Right atrium auricular region (tissue), 2 donors: Measurements from ENCODE around the gene PSMB5. TPM values are rescaled to one million over a fixed set of nuclear protein-coding genes. Genes with fewer than 3 reads are reported as not detected.

Source experiments
- DNase-seq: peaks from one replicate; pipeline ENCODE4 v3.0.0-alpha.2; 2019; ENCODE audit warnings: low spot score
- H3K27ac ChIP-seq, 2 donors: fragments of 200-600 bp; sonication (generic); 1 replicate in 1 of 2; 2 replicates in 1 of 2; pipeline ENCODE4 v1.5.1; 2016 to 2019
- H3K27me3 ChIP-seq, 2 donors: fragments of 200-600 bp; sonication (generic); one replicate each; pipeline versions ENCODE4 v1.5.1 to v1.6.0; 2017 to 2019
- H3K36me3 ChIP-seq: fragments of 200-600 bp; sonication (generic); one replicate; pipeline ENCODE4 v1.5.1; 2016
- H3K4me1 ChIP-seq, 2 donors: fragments of 200-600 bp; sonication (generic); one replicate each; pipeline versions ENCODE4 v1.5.1 to v1.6.0; 2017 to 2019
- H3K4me3 ChIP-seq, 2 donors: fragments of 200-600 bp; sonication (generic); 1 replicate in 1 of 2; 2 replicates in 1 of 2; pipeline ENCODE4 v1.5.1; 2017 to 2019; ENCODE audit warnings: mild to moderate bottlenecking in 1 of 2, moderate library complexity in 1 of 2
- H3K9me3 ChIP-seq, 2 donors: fragments of 200-600 bp; sonication (generic); one replicate each; pipeline ENCODE4 v1.5.1; 2019
- CTCF ChIP-seq, 2 donors: fragments of 200-600 bp; sonication (generic); IDR thresholded peaks; one replicate each; pipeline ENCODE4 v1.5.1; 2019; ENCODE audit warnings: antibody characterized with exemption in 2 of 2
- total RNA-seq, 2 donors: library from RNA; depleted of rRNA; stranded (reverse); fragments of >200 nt; gene quantifications; one replicate each; pipeline ENCODE4 v1.1.0, GENCODE V29; 2016

Gene PSMB5
- total RNA-seq, 2 donors from 2014 or later: 105 to 122 TPM

GRCh38 chr14:23069413-23069806, 34.7 kb upstream of the PSMB5 start:
- DNase-seq: no peak
- Histone ChIP-seq H3K4me3 (no peak overlapping the region), H3K36me3 (peaks cover 64% of the 10 kb centered on the region), H3K4me1 (peaks cover 0 to 35% of the 10 kb centered on the region in 2 donors), H3K27me3 (no peaks in the 10 kb centered on the region), H3K9me3 (no peaks in the 10 kb centered on the region), H3K27ac (no peak overlapping the region)
- TF ChIP-seq CTCF (IDR thresholded peaks at IDR 0.05): no peak

GRCh38 chr14:23068789-23069412, 34.2 kb upstream of the PSMB5 start:
- peak; percentile 94 to 98 for TF ChIP-seq CTCF (IDR thresholded peaks at IDR 0.05)
- Histone ChIP-seq H3K9me3 (no peaks in the 10 kb centered on the region), H3K4me3 (no peak overlapping the region), H3K36me3 (peaks cover 64% of the 10 kb centered on the region), H3K27ac (no peak overlapping the region), H3K4me1 (peaks cover 0 to 35% of the 10 kb centered on the region in 2 donors), H3K27me3 (no peaks in the 10 kb centered on the region)
- DNase-seq: peak; percentile 87

- Histone ChIP-seq H3K36me3 (peaks cover 64% of the 10 kb centered on the region), H3K4me3 (no peak overlapping the region), H3K27ac (no peak overlapping the region), H3K27me3 (no peaks in the 10 kb centered on the region), H3K9me3 (no peaks in the 10 kb centered on the region), H3K4me1 (peaks cover 0 to 34% of the 10 kb centered on the region in 2 donors)
- no peak for TF ChIP-seq CTCF (IDR thresholded peaks at IDR 0.05)
- no peak for DNase-seq
Observed at GRCh38 chr14:23067847-23068788, 33.4 kb upstream of the PSMB5 start.

GRCh38 chr14:23066855-23067744, 32.4 kb upstream of the PSMB5 start:
- Histone ChIP-seq H3K9me3 (no peaks in the 10 kb centered on the region), H3K36me3 (peaks cover 64% of the 10 kb centered on the region), H3K27ac (no peak overlapping the region), H3K4me3 (no peak overlapping the region), H3K4me1 (peaks cover 0 to 32% of the 10 kb centered on the region in 2 donors), H3K27me3 (no peaks in the 10 kb centered on the region)
- peak; percentile 55 for DNase-seq
- no peak for TF ChIP-seq CTCF (IDR thresholded peaks at IDR 0.05)

- Histone ChIP-seq H3K4me3 (no peak overlapping the region), H3K36me3 (peaks cover 70% of the 10 kb centered on the region), H3K27ac (no peak overlapping the region), H3K27me3 (no peaks in the 10 kb centered on the region), H3K9me3 (no peaks in the 10 kb centered on the region), H3K4me1 (peaks cover 0 to 30% of the 10 kb centered on the region in 2 donors)
- peak; percentile 50 for DNase-seq
- no peak for TF ChIP-seq CTCF (IDR thresholded peaks at IDR 0.05)
Observed at GRCh38 chr14:23066368-23066767, 31.7 kb upstream of the PSMB5 start.
